HepG2 (cell line): ENCODE data around the gene GADD45GIP1. TPM values are rescaled to one million over a fixed set of nuclear protein-coding genes. Genes with fewer than 3 reads are reported as not detected.

Experiments
- DBP ChIP-seq: sonication (generic); formaldehyde crosslinking; IDR thresholded peaks from 2 replicates; pipeline ENCODE4 v1.4.0; 2020; ENCODE audit warnings: missing genetic modification reagents; ENCODE audit errors: not compliant biosample characterization
- HES4 ChIP-seq: sonication (generic); formaldehyde crosslinking; IDR thresholded peaks from 2 replicates; pipeline ENCODE4 v1.9.0; 2021; ENCODE audit warnings: mild to moderate bottlenecking, missing genetic modification reagents, borderline replicate concordance
- LCORL ChIP-seq, 2 experiments: fragments of 450-650 bp in 1 of 2; sonication (generic) in 1 of 2; formaldehyde crosslinking in 1 of 2; IDR thresholded peaks; 2 replicates each; pipeline versions ENCODE4 v1.5.0 to v1.6.1; 2017 to 2020; ENCODE audit warnings: antibody characterized with exemption in 1 of 2, missing genetic modification reagents in 1 of 2
- NFE2L2 ChIP-seq: fragments of 150-350 bp; IDR thresholded peaks from 2 replicates; pipeline ENCODE4 v1.6.1; 2014; ENCODE audit warnings: low read length
- SPEN ChIP-seq: sonication (generic); formaldehyde crosslinking; IDR thresholded peaks from 2 replicates; pipeline ENCODE4 v1.5.1; 2020; ENCODE audit warnings: low read depth, mild to moderate bottlenecking, missing genetic modification reagents
- THAP8 ChIP-seq: sonication (generic); formaldehyde crosslinking; IDR thresholded peaks from 2 replicates; pipeline ENCODE4 v1.5.1; 2020; ENCODE audit warnings: missing genetic modification reagents, mild to moderate bottlenecking, borderline replicate concordance
- UBTF ChIP-seq: sonication (generic); formaldehyde crosslinking; IDR thresholded peaks from 2 replicates; pipeline ENCODE4 v1.4.0; 2020; ENCODE audit warnings: mild to moderate bottlenecking, missing genetic modification reagents
- ZNF354B ChIP-seq: sonication (generic); formaldehyde crosslinking; IDR thresholded peaks from 2 replicates; pipeline ENCODE4 v1.8.0; 2022; ENCODE audit warnings: mild to moderate bottlenecking, missing genetic modification reagents
- ZNF558 ChIP-seq: sonication (generic); formaldehyde crosslinking; IDR thresholded peaks from 2 replicates; pipeline ENCODE4 v1.9.0; 2022; ENCODE audit warnings: mild to moderate bottlenecking, missing genetic modification reagents, borderline replicate concordance
- ZNF607 ChIP-seq: sonication (generic); formaldehyde crosslinking; IDR thresholded peaks from 2 replicates; pipeline ENCODE4 v1.5.1; 2020; ENCODE audit warnings: missing genetic modification reagents, mild to moderate bottlenecking, borderline replicate concordance
- polyA plus RNA-seq, 8 experiments: library from polyadenylated mRNA; depleted of rRNA in 3 of 8; stranded (reverse) in 7 of 8; unstranded in 1 of 8; fragments of >200 nt; fragmentation: Illumina TruSeq in 4 of 8; extraction: Trizol in 4 of 8; gene quantifications; 2 replicates each; pipeline versions ENCODE4 v1.2.1 to v1.2.3, GENCODE V29; 2011 to 2016; ENCODE audit warnings: low read depth in 4 of 8, missing spikeins in 1 of 8, mixed read lengths in 1 of 8; ENCODE audit not compliant: insufficient read depth in 1 of 8
- total RNA-seq, 5 experiments: library from RNA; depleted of rRNA; stranded (reverse); fragments of >200 nt; fragmentation: Illumina TruSeq; extraction: Trizol; gene quantifications; 2 replicates each; pipeline ENCODE4 v1.2.3, GENCODE V29; 2016; ENCODE audit warnings: low read depth in 1 of 5
- TF ChIP-seq, protein P1 (sequence below): sonication (generic); formaldehyde crosslinking; IDR thresholded peaks from 2 replicates; pipeline ENCODE4 v1.9.0; 2021; ENCODE audit warnings: missing genetic modification reagents, borderline replicate concordance
- TF ChIP-seq, protein P2 (sequence below): sonication (generic); formaldehyde crosslinking; IDR thresholded peaks from 2 replicates; pipeline ENCODE4 v1.4.0; 2020; ENCODE audit warnings: missing genetic modification reagents
- TF ChIP-seq, protein P3 (sequence below): sonication (generic); formaldehyde crosslinking; IDR thresholded peaks from 2 replicates; pipeline ENCODE4 v1.9.0; 2021; ENCODE audit warnings: missing genetic modification reagents, borderline replicate concordance

The GADD45GIP1 gene
- total and polyA plus RNA-seq, 2 of the 13 experiments (the other 11 are each of a cell fraction or from before 2014, with no cell fraction given), result 24.6 to 30.7 TPM

GRCh38 chr19:12938779-12939601 is 18.0 kb downstream of the GADD45GIP1 start (continued):
- TF ChIP-seq UBTF, result peak; percentile 22; the same call in 1 of the 2 replicates
- TF ChIP-seq, protein P1, sequence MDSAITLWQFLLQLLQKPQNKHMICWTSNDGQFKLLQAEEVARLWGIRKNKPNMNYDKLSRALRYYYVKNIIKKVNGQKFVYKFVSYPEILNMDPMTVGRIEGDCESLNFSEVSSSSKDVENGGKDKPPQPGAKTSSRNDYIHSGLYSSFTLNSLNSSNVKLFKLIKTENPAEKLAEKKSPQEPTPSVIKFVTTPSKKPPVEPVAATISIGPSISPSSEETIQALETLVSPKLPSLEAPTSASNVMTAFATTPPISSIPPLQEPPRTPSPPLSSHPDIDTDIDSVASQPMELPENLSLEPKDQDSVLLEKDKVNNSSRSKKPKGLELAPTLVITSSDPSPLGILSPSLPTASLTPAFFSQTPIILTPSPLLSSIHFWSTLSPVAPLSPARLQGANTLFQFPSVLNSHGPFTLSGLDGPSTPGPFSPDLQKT (CRISPR knock-in tag), result no peak
- TF ChIP-seq ZNF607 (CRISPR knock-in tag), result 0 out of 2 replicates have a peak, but pooled peaks have one; percentile 11
- no peak for TF ChIP-seq HES4 (CRISPR knock-in tag)
- peak; percentile 48 for TF ChIP-seq DBP (CRISPR knock-in tag)
- TF ChIP-seq ZNF354B (CRISPR knock-in tag), result no peak
- no peak for TF ChIP-seq NFE2L2
- no peak for TF ChIP-seq SPEN (CRISPR knock-in tag)
- TF ChIP-seq, protein P2, sequence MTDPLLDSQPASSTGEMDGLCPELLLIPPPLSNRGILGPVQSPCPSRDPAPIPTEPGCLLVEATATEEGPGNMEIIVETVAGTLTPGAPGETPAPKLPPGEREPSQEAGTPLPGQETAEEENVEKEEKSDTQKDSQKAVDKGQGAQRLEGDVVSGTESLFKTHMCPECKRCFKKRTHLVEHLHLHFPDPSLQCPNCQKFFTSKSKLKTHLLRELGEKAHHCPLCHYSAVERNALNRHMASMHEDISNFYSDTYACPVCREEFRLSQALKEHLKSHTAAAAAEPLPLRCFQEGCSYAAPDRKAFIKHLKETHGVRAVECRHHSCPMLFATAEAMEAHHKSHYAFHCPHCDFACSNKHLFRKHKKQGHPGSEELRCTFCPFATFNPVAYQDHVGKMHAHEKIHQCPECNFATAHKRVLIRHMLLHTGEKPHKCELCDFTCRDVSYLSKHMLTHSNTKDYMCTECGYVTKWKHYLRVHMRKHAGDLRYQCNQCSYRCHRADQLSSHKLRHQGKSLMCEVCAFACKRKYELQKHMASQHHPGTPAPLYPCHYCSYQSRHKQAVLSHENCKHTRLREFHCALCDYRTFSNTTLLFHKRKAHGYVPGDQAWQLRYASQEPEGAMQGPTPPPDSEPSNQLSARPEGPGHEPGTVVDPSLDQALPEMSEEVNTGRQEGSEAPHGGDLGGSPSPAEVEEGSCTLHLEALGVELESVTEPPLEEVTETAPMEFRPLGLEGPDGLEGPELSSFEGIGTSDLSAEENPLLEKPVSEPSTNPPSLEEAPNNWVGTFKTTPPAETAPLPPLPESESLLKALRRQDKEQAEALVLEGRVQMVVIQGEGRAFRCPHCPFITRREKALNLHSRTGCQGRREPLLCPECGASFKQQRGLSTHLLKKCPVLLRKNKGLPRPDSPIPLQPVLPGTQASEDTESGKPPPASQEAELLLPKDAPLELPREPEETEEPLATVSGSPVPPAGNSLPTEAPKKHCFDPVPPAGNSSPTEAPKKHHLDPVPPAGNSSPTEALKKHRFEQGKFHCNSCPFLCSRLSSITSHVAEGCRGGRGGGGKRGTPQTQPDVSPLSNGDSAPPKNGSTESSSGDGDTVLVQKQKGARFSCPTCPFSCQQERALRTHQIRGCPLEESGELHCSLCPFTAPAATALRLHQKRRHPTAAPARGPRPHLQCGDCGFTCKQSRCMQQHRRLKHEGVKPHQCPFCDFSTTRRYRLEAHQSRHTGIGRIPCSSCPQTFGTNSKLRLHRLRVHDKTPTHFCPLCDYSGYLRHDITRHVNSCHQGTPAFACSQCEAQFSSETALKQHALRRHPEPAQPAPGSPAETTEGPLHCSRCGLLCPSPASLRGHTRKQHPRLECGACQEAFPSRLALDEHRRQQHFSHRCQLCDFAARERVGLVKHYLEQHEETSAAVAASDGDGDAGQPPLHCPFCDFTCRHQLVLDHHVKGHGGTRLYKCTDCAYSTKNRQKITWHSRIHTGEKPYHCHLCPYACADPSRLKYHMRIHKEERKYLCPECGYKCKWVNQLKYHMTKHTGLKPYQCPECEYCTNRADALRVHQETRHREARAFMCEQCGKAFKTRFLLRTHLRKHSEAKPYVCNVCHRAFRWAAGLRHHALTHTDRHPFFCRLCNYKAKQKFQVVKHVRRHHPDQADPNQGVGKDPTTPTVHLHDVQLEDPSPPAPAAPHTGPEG (CRISPR knock-in tag), result no peak; the same call in 1 of the 2 replicates
- peak; percentile 74; the same call in 1 of the 2 replicates for TF ChIP-seq ZNF558 (CRISPR knock-in tag)
- TF ChIP-seq LCORL (IDR thresholded peaks at IDR 0.05), result no peak
- TF ChIP-seq LCORL (CRISPR knock-in tag; IDR thresholded peaks at IDR 0.05), result no peak; the same call in 1 of the 2 replicates
- TF ChIP-seq, protein P3, sequence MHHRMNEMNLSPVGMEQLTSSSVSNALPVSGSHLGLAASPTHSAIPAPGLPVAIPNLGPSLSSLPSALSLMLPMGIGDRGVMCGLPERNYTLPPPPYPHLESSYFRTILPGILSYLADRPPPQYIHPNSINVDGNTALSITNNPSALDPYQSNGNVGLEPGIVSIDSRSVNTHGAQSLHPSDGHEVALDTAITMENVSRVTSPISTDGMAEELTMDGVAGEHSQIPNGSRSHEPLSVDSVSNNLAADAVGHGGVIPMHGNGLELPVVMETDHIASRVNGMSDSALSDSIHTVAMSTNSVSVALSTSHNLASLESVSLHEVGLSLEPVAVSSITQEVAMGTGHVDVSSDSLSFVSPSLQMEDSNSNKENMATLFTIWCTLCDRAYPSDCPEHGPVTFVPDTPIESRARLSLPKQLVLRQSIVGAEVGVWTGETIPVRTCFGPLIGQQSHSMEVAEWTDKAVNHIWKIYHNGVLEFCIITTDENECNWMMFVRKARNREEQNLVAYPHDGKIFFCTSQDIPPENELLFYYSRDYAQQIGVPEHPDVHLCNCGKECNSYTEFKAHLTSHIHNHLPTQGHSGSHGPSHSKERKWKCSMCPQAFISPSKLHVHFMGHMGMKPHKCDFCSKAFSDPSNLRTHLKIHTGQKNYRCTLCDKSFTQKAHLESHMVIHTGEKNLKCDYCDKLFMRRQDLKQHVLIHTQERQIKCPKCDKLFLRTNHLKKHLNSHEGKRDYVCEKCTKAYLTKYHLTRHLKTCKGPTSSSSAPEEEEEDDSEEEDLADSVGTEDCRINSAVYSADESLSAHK (CRISPR knock-in tag), result no peak
- no peak for TF ChIP-seq THAP8 (CRISPR knock-in tag)
